ENCODE data around the gene MGAT3.

Gene MGAT3

DNA sequence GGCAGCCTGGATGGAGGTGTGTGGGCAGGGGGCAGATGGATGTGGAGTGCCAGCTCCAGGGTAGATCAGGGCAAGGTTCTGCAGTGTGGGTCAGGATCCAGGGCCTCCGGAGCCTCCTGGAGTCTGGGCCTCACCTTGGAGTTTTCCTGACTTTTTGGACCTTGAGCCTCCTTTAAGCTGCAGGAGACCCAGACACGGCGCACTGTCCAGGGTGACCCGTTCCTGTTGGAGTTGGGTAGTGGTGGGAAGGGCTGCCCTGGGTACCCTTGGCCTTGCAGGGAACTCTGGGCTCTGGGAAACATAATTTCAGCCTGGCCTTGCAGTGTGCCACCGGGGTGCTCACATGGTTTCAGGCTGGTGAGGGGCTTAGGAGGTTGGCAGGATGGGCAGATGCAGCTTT is 17.0 kb downstream of the MGAT3 start:
- no peak for FAIRE-seq

DNA sequence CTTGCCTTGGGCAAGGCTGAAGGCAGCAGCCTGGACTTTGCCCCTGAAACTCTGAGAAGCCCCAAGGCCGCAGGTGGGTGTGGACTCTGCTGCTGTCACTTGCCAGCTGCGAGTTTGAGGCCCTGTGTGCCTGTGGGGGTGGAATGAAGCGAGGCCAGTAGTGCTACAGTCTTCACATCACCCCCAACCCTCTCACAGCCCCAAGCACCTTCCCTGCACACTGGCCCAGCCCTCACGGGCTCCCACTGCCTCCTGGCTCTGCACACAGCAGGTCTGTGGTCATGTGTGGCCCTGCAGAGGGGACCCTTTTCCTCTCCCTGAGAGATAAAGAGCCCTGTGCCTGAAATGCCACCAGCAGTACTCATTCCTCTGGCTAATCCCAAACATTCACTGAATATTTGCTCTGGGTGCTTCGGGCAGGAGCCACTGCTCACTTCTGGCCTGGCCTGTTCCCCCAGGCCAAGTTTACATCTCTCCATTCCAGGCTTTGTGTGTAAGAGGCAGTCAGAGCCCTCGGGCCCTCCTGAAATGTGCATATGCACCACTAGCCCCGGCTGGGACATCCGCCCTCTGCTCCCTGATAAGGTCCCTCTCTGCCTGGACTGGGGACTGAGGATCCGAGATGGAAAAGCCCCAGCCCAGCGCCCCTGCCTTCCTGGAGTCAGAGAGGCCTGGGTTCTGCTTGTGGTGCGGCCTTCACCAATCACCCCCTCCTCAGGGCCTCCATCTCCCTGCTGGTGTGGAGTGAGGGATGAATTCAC is 17.7 kb downstream of the MGAT3 start:
- FAIRE-seq: no peak

DNA sequence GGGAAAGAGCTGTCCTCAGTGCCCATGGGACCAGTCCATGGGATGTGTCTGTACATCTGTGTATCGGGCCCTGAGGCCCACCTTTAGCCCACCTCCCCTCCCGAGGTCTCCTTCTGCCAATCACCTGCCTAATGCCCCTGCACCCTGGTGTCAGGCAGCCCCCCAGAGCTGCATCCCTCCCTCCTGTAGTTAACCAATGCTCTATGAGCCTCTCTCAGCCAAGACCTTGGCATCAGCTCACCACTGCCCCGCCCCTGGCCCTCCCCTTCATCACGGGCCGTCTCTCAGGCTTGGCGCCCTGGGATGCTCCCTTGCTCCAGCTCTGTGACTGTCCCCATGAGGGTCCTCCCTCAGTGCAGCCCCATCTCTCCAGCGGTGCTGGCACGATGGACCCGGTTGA is 18.5 kb downstream of the MGAT3 start:
- no peak for FAIRE-seq

DNA sequence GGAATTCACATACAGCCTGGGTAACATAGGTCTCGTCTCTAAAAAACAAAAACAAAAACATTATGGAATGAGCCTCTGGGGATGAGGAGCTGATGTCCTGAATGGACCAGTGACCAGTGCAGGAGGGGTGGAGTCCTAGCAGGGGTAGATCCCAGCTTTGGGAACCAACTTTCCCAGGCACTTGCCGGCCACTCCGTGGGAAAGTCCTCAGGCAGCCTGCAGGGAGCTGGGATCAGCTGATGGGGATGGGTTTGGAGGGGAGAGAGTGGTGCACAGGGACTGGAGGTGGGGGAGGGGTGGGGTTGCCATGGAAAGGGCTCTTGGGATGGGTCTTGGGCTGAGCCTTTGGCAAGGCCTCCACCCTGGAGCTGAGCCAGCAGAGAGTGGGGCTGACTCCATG is 19.1 kb downstream of the MGAT3 start:
- no peak for FAIRE-seq

DNA sequence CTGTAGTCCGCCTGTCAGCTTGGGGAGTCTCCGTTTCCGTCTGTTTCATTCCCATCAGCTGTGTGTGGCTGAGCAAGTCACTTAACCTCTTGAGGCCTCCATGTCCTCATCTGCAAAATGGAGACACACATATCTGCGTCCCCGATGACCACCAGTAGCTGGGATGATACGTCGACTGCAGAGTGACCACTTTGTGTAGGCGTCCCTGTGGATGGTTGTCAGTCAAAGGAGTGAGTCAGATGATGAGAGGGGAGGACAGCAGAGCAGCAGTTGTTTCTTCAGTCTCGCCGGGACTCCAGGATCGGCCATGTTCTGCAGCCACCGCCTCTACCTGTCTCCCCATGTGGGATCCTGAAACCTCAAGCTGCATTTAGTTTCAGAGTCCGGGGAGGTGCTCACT is 19.9 kb downstream of the MGAT3 start:
- FAIRE-seq: no peak

DNA sequence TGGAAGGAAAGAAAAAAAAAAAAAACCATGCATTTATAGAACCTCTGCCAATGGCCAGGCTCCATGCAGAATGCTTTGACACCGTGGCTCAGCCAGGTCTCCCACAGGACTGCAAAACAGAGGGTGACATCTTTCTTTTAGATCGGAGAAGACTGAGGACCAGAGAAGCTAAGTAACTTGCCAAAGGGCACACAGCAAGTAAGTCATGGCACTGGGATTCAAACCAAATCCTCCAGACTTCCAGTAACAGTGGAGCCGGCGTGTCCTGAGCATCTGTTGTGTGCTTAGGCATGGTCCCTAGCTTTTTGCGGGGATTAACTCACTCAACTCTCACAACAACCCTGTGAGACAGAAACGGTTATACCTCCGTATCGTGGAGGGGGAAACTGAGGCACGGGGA is 20.7 kb downstream of the MGAT3 start:
- no peak for FAIRE-seq

DNA sequence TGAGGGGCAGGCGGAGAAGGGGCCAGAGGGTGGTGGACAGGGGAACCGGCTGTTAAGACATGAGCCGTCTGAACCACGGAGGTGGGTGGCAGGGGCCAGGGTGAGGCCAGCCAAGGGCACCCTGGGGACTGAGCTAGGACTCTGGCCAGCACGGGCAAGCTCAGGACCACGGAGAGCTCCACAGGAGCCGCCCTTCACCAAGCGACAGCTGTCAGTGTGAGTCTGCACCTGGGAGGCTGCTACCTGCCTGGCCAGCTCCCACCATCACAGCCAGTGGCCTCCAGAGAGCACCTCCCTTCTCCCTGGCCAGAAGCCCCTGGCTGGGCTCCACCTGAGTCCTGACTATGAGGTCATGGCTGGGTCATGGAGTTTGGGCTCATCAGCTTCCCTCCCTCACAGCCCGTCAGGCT is 21.6 kb downstream of the MGAT3 start:
- no peak for FAIRE-seq

DNA sequence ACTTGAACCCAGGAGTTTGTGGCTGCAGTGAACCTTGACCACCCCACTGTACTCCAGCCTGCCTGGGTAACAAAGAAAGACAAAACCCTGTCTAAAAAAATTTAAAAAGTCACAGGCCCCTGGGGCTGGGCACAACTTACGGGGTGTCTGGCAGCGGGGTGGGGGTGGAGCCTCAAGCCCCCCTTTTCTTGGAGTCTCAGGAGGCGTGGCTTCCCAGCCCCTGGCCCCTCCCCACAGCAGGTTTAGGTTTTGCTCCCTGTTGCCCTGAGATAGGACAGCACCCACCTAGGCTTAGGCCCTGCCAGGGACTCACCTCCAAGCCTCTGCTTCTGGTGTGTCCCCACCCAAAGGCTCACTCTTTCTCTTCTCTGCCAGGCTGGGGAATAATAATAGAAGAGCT is 22.4 kb downstream of the MGAT3 start:
- FAIRE-seq: no peak

DNA sequence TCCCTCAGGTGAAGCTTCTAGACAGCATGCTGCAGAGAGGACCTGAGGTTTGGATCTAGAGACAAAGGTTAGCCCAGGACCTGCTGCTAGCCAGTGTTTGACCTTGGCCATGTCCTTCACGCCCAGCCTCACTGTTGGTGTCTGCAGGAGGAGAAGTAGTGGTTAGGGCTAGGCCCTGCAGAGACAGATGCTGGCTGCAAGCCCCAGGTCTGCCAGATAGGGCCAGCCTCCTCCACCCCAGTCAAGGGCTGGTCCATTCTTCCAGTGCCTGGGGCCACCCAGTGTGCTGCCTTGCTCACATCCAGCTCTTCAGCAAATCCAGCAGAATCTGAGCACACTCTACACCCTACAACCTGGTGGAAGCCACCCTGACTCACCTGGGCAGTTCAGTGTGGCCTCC is 23.7 kb downstream of the MGAT3 start:
- no peak for FAIRE-seq

DNA sequence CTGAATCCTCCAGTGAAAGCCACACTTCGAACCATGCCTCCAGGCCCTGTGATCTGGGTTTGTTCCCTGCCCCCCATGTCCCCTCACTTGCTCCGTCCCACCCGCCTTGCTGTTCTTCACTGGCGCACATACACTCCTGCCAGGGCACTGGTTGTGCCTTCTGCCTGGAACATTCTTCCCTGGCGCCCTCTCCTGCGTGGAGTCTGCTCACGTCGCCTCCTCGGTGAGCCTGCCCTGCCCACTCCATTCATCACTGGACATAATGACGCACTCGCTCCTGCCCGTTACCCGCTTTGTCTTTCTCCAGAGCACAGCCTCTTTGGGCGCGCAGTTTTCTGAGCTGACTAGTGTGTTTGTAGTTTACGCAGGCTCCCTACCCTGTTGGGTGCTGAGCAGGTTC is 24.2 kb downstream of the MGAT3 start:
- FAIRE-seq: no peak

DNA sequence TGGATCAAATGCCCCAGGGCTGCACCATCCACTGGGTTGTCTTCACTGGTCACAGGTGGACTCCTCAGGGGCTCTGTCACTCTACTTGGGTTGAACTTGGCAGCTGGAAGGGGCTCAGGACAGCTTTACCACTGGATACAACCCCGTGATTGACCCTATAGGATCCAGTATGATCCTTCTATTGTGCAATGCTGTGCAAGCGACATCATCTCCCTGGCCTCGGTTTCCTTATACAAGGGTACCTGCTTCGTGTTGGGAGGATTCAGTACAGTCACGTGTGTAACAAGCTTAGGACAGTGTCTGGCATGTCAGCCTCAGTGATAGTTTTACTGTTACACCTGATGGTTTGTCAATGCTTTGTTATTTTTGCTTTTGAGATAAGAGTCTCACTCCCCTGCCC is 24.8 kb downstream of the MGAT3 start:
- FAIRE-seq: no peak

DNA sequence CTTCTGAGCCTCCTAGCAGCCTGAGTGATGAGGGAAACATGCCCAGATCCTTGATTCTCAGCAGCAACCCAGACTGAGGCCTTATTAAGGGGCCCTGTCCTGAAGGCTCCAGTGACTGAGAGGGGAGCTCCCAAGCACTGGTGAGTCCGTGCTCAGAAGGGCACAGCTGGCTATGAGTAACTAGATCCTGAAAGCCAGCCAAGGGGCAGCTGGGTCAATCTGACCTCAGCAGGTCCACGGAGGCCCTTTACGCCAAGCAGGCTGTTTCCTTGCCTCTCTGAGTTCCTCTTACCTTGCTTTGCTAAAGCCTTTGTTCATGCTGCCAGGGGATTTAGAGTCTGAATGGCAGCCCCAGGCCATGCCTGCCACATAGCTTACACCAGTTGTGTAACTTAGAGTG is 26.0 kb downstream of the MGAT3 start:
- FAIRE-seq: no peak

DNA sequence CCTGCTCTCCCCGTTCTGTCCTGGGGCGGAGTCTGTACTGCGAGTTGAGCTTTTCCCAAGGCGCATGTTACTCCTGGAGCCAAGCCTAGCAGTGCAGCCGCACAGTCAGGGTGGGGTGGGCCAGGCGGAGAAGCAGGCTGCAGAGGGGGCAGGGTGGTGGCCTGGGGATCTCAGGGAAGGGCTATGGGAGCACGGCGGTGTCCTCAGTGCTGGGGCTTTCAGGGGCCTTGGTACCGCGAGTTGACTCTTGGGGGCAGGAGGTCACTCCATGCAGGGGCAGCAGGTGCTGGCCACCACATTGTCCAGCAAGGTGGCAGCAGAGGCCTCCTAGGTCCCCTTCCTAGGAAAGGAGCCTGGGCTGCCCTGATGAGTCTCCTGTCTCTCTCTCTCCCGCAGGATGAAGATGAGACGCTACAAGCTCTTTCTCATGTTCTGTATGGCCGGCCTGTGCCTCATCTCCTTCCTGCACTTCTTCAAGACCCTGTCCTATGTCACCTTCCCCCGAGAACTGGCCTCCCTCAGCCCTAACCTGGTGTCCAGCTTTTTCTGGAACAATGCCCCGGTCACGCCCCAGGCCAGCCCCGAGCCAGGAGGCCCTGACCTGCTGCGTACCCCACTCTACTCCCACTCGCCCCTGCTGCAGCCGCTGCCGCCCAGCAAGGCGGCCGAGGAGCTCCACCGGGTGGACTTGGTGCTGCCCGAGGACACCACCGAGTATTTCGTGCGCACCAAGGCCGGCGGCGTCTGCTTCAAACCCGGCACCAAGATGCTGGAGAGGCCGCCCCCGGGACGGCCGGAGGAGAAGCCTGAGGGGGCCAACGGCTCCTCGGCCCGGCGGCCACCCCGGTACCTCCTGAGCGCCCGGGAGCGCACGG is 30.4 kb downstream of the MGAT3 start:
- no peak for FAIRE-seq

DNA sequence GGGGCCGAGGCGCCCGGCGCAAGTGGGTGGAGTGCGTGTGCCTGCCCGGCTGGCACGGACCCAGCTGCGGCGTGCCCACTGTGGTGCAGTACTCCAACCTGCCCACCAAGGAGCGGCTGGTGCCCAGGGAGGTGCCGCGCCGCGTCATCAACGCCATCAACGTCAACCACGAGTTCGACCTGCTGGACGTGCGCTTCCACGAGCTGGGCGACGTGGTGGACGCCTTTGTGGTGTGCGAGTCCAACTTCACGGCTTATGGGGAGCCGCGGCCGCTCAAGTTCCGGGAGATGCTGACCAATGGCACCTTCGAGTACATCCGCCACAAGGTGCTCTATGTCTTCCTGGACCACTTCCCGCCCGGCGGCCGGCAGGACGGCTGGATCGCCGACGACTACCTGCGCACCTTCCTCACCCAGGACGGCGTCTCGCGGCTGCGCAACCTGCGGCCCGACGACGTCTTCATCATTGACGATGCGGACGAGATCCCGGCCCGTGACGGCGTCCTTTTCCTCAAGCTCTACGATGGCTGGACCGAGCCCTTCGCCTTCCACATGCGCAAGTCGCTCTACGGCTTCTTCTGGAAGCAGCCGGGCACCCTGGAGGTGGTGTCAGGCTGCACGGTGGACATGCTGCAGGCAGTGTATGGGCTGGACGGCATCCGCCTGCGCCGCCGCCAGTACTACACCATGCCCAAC is 31.2 kb downstream of the MGAT3 start:
- no peak for FAIRE-seq

DNA sequence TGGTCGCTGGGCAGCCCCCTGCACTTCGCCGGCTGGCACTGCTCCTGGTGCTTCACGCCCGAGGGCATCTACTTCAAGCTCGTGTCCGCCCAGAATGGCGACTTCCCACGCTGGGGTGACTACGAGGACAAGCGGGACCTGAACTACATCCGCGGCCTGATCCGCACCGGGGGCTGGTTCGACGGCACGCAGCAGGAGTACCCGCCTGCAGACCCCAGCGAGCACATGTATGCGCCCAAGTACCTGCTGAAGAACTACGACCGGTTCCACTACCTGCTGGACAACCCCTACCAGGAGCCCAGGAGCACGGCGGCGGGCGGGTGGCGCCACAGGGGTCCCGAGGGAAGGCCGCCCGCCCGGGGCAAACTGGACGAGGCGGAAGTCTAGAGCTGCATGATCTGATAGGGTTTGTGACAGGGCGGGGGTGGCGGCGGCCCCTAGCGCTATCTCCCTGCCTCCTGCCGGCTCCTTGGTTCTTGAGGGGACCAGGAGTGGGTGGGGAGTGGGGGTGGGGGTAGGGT is 31.8 kb downstream of the MGAT3 start:
- no peak for FAIRE-seq

DNA sequence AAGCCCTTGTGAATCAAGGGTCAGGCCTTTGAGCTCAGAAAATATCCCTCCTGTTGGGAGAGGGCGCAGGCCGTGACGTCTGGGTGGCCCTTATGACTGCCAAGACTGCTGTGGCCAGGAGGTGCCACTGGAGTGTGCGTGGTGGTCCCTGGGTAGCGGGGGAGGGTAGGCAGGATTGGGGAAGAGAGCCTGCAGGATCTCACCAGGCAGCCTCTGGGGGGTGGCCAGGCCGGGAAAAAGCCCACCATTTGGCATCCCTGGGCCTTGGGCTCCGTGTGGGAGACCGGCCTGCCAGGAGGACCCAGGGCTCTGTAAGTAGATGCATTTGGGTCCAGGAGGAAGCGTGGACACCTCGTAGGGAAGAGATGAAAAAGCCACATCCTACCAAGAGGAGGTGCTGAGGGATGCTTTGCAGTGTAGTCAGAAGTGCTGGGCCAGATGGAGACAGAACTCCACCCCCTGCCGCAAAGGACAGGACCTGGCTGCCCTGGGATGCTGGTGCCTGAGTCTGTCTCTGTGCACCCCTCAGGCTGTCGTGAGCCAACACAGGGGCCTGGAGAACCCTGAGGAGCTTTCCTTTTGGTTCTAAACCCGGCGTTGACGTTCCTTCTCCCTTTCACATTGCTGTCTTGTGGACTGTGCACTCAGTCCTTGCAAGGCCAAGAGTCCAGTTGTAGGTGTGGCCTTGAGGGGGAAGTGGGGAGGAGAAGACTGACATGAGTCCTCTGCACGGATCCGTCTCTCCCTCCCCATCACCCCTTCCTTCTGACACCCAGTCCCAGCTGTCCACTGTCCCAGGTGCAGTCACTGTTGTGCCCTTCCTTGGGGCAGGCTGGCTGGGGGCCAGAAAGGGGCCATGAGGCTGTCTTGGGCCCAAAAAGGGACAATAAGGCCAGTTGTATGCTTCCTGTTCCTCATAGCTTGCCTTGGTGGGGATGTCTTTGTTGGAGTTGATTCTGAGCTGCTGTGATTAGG is 32.6 kb downstream of the MGAT3 start:
- no peak for FAIRE-seq

DNA sequence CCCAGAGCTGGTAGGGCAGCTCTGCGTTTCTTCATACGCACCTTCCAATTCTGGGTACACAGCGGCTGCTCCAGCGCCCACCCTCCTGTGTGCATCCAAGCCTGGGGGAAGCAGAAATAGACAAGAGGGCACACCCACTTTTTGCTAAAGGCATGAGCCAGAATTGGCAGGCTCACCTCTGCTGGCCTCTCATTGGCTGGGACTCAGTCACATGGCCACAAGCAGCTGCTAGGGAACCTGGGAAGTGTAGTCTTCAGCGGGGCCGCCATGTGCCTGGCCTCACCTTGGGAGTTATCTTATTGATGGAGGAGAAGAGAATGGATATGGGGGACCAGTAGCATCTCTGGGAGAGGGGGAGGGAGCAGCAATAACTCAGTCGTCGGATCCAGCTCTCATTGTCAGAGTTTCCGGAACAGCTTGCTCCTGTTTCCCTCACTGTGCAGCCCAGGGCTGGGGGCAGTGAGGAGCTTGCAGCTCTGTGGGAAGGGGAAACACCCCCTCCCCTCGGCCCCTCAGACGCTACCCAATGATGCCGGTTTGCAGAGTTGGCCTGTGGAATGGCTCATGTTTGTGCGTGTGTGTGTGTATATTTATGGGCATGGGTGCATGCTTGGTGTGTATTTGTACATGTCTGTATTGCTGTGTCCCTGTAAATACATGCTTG is 33.5 kb downstream of the MGAT3 start:
- FAIRE-seq: peak; percentile 71

DNA sequence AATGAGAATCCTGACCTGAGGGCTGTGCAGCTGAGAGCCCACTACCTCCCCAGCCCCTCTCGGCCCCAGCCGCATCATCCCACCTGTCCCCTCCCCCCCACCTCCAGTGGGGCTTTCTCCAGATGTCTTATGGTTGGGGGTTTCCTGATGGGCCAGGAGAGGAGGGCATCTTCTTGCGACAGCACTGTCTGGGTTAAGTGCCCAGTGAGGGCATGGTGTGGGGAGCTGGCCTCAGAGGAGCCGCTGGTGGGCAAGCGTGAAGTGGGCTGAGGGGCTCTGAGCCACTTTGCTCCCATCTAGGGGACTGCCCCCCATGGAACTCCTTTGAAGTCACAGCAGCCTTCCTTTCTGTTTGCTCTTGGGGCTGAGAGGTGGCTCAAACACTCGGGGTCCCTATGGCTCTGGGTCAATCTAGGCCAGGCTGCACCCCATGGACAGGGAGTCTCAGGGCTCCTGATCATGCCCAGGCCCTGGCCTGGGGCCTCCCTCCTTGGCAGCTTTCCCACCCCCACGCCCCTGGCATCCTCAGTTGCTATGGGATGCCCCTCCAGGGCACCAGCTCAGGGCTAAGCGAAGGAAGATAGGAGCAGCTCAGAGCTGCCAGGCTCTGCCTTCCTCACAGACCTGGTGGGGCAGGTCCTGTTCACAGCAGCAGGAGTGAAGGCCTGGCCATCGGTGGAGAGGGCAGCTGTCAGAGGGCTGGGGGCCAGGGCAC is 34.3 kb downstream of the MGAT3 start:
- no peak for FAIRE-seq

DNA sequence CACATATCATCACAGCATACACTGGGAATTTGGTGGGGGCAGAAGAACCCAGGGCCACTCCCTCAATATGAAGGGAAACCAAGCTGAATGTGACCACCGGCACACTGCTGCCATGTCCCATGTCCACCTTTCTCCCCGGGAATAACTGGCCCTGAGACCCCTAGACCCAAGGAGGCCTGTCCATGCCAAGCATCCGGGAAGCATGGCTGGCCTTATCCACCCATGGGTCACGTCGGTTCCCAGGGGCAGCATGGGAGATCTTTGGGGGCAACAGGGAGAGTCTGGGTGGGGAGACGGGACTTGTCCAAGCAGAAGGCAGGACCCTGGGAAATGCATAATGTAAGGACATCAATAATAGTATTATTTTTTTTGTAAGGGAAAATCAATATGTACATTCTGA is 34.9 kb downstream of the MGAT3 start:
- no peak for FAIRE-seq

DNA sequence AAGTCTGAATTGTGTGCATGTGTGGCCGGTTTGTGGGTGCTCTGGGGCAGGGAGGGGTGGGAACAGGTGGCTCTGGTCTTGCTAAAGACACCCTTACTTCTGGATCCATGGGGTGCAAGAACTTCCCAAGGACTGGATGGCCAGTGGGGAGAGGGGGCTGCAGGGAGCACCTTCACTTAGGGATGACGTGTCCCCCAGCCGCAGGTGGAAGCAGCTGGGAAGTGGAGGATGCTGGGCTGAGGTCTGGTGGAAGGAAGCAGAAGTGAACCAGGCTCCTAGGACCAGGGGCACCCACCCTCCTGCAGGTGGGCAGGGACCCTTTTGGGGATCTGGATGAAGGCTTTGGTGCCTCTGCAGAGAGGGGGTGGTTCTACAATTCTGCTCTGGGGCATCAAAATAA is 35.4 kb downstream of the MGAT3 start:
- no peak for FAIRE-seq

DNA sequence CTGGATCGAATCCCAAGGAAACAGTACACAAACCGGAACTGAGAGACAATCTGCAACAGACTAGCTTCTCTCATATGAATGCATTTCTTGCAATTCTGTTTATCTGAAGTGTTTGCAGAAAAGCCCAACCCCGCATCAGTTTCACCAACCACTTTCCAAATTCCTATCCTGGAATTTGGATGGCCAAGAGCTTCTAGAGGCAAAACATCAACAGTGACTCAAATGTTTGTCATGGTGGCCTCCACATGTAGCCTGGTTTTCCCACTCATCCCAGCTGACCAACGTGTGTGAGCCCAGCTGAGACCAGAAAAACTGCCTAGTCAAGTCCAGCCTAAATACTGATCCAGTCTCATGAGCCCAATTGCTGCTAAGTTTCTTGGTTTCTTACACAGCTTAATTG is 36.9 kb downstream of the MGAT3 start:
- FAIRE-seq: no peak
